Vagina (tissue), 2 donors: ENCODE data around the gene LMO7.

Source experiments
- POLR2A ChIP-seq, 2 donors: fragments of 450-650 bp; IDR thresholded peaks; one replicate each; pipeline ENCODE4 v1.6.1; 2017; ENCODE audit warnings: antibody characterized with exemption in 2 of 2, mild to moderate bottlenecking in 2 of 2, moderate library complexity in 2 of 2
- POLR2AphosphoS5 ChIP-seq, 2 donors: sonication (generic); formaldehyde crosslinking; IDR thresholded peaks; one replicate each; pipeline ENCODE4 v1.9.0; 2017; ENCODE audit warnings: antibody characterized with exemption in 2 of 2, mild to moderate bottlenecking in 2 of 2, low read depth in 1 of 2; ENCODE audit not compliant: insufficient read depth in 1 of 2
- TF ChIP-seq, protein P1 (sequence below), 3 experiments: fragments of 450-650 bp in 2 of 3; fragments of 200-600 bp in 1 of 3; sonication (generic) in 1 of 3; IDR thresholded peaks; one replicate each; pipeline ENCODE4 v1.5.1; 2017 to 2019; ENCODE audit warnings: antibody characterized with exemption in 3 of 3, mild to moderate bottlenecking in 2 of 3, moderate library complexity in 2 of 3

DNA sequence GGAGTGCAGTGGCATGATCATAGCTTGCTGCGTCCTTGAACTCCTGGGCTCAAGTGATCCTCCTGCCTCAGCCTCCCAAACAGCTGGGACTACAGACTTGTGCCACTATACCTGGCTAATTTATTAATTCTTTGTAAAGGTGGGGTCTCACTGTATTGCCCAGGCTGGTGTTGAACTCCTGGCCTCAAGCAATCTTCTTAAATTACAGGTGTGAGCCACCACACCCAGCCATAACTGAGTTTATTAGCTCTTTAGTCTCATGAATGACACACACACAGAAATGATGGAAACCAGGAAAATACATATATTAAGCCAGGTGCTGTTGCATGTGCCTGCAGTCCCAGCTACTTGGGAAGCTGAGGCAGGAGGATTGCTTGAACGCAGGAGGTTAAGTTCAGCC is 33.1 kb upstream of the LMO7 start:
- TF ChIP-seq POLR2AphosphoS5 (IDR thresholded peaks at IDR 0.05; ENCODE audit: insufficient read depth in 1 of 2, low read depth in 1 of 2) = no peak
- TF ChIP-seq, protein P1, sequence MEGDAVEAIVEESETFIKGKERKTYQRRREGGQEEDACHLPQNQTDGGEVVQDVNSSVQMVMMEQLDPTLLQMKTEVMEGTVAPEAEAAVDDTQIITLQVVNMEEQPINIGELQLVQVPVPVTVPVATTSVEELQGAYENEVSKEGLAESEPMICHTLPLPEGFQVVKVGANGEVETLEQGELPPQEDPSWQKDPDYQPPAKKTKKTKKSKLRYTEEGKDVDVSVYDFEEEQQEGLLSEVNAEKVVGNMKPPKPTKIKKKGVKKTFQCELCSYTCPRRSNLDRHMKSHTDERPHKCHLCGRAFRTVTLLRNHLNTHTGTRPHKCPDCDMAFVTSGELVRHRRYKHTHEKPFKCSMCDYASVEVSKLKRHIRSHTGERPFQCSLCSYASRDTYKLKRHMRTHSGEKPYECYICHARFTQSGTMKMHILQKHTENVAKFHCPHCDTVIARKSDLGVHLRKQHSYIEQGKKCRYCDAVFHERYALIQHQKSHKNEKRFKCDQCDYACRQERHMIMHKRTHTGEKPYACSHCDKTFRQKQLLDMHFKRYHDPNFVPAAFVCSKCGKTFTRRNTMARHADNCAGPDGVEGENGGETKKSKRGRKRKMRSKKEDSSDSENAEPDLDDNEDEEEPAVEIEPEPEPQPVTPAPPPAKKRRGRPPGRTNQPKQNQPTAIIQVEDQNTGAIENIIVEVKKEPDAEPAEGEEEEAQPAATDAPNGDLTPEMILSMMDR (IDR thresholded peaks at IDR 0.05) = no peak
- TF ChIP-seq POLR2A (IDR thresholded peaks at IDR 0.05) = no peak
